Measurements from ENCODE around the gene LRMDA. TPM values are rescaled to one million over a fixed set of nuclear protein-coding genes. Genes with fewer than 3 reads are reported as not detected.
"Not testable (repeated sequence)": the region's sequence is repeated elsewhere in the genome, so short reads cannot be mapped to it uniquely, and the experiment has no call there.

LRMDA gene
- polyA plus RNA-seq, 1 donor from 2014 or later = not detected

GRCh38 chr10:76582531-76582930, 1151.1 kb downstream of the LRMDA start:
- H3K27ac Mint-ChIP-seq = no peak overlapping the region
- no peaks in the 10 kb centered on the region for H3K36me3 Mint-ChIP-seq
- H3K4me1 Mint-ChIP-seq = no peaks in the 10 kb centered on the region
- no peaks in the 10 kb centered on the region for H3K27me3 Mint-ChIP-seq
- H3K4me3 Mint-ChIP-seq = no peak overlapping the region
- peaks cover 0 to 4% (median 0%) of the 10 kb centered on the region in 3 donors for H3K9me3 Mint-ChIP-seq

- Mint-ChIP-seq H3K4me1 (no peaks in the 10 kb centered on the region), H3K27me3 (no peaks in the 10 kb centered on the region), H3K36me3 (no peaks in the 10 kb centered on the region), H3K9me3 (peaks cover 0 to 4% (median 0%) of the 10 kb centered on the region in 3 donors), H3K27ac (no peak overlapping the region), H3K4me3 (no peak overlapping the region)
Measured at GRCh38 chr10:76583711-76584161, 1152.3 kb downstream of the LRMDA start.

- not testable (repeated sequence) for H3K4me3 Mint-ChIP-seq, H3K9me3 Mint-ChIP-seq, H3K27me3 Mint-ChIP-seq, H3K36me3 Mint-ChIP-seq, H3K4me1 Mint-ChIP-seq, H3K27ac Mint-ChIP-seq
Measured at GRCh38 chr10:76584466-76584865, 1153.0 kb downstream of the LRMDA start.

Other genes with a start within 250 kb of the LRMDA start
- gene VDAC2, start 220.8 kb upstream of the LRMDA start, polyA plus RNA-seq = 134 TPM
- 8.5 TPM for gene COMTD1, start 195.7 kb upstream of the LRMDA start, polyA plus RNA-seq
- not detected for gene ZNF503, start 29.9 kb upstream of the LRMDA start, polyA plus RNA-seq

Data from IgD-negative memory B cell (primary cell).